Panc1 (cell line): ENCODE results near the gene SPATA20.

ENCODE experiments used
- CTCF ChIP-seq: fragments of 450-650 bp; IDR thresholded peaks from 2 replicates; pipeline ENCODE4 v1.5.1; 2017; ENCODE audit warnings: mild to moderate bottlenecking
- POLR2AphosphoS5 ChIP-seq: IDR thresholded peaks from 2 replicates; pipeline ENCODE4 v1.6.1; 2012; ENCODE audit warnings: mild to moderate bottlenecking, low read depth, low read length, moderate library complexity
- SIN3A ChIP-seq: IDR thresholded peaks from 2 replicates; pipeline ENCODE4 v1.6.1; 2012; ENCODE audit warnings: low read depth, mild to moderate bottlenecking, low read length, moderate library complexity, borderline replicate concordance; ENCODE audit not compliant: insufficient read depth
- TCF7L2 ChIP-seq: IDR thresholded peaks from 2 replicates; pipeline ENCODE4 v1.6.1; 2011; ENCODE audit warnings: mild to moderate bottlenecking, low read depth, low read length, inconsistent platforms
- TF ChIP-seq, protein P1 (sequence below), 2 experiments: IDR thresholded peaks; 2 replicates each; pipeline ENCODE4 v1.6.1; 2011 to 2012; ENCODE audit warnings: low read depth in 2 of 2, control low read depth in 1 of 2, low read length in 1 of 2, mild to moderate bottlenecking in 1 of 2, moderate library complexity in 1 of 2; ENCODE audit not compliant: insufficient read depth in 1 of 2

DNA sequence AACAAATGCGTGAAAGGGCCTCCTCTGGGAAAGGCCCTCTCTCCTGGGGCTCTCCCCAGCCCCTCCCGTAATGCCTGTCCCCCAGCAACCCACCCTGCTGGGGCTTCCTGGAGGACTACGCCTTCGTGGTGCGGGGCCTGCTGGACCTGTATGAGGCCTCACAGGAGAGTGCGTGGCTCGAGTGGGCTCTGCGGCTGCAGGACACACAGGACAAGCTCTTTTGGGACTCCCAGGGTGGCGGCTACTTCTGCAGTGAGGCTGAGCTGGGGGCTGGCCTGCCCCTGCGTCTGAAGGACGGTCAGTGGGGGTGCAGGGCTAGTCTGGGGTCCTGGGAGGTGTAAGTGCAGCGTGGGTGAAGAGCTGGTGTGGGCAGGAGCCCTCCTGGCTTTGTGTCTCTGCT, 4.9 kb downstream of the SPATA20 start:
- no peak for TF ChIP-seq CTCF
- no peak for TF ChIP-seq TCF7L2
- TF ChIP-seq SIN3A: no peak
- no peak for TF ChIP-seq POLR2AphosphoS5
- TF ChIP-seq, protein P1, sequence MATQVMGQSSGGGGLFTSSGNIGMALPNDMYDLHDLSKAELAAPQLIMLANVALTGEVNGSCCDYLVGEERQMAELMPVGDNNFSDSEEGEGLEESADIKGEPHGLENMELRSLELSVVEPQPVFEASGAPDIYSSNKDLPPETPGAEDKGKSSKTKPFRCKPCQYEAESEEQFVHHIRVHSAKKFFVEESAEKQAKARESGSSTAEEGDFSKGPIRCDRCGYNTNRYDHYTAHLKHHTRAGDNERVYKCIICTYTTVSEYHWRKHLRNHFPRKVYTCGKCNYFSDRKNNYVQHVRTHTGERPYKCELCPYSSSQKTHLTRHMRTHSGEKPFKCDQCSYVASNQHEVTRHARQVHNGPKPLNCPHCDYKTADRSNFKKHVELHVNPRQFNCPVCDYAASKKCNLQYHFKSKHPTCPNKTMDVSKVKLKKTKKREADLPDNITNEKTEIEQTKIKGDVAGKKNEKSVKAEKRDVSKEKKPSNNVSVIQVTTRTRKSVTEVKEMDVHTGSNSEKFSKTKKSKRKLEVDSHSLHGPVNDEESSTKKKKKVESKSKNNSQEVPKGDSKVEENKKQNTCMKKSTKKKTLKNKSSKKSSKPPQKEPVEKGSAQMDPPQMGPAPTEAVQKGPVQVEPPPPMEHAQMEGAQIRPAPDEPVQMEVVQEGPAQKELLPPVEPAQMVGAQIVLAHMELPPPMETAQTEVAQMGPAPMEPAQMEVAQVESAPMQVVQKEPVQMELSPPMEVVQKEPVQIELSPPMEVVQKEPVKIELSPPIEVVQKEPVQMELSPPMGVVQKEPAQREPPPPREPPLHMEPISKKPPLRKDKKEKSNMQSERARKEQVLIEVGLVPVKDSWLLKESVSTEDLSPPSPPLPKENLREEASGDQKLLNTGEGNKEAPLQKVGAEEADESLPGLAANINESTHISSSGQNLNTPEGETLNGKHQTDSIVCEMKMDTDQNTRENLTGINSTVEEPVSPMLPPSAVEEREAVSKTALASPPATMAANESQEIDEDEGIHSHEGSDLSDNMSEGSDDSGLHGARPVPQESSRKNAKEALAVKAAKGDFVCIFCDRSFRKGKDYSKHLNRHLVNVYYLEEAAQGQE (IDR thresholded peaks at IDR 0.05; ENCODE audit: insufficient read depth in 1 of 2, low read depth in 2 of 2, low read length in 1 of 2): no peak
